NCI-H345 treated with DMSO at 0.1 percent for 48 hours (cell line): ENCODE results near the gene LTK.
"Not testable (repeated sequence)": the region's sequence is repeated elsewhere in the genome, so short reads cannot be mapped to it uniquely, and the experiment has no call there.

Source experiments
- DNase-seq: peaks from one replicate; lab custom pipeline; 2025; ENCODE audit not compliant: unreplicated experiment; lab: John Stamatoyannopoulos, UW

The LTK gene

GRCh38 chr15:41480396-41481140, 33.1 kb downstream of the LTK start:
- no peak for DNase-seq

GRCh38 chr15:41476416-41477048, 37.1 kb downstream of the LTK start:
- DNase-seq, result no peak

GRCh38 chr15:41474941-41475340, 38.7 kb downstream of the LTK start:
- no peak for DNase-seq

GRCh38 chr15:41474436-41474835, 39.2 kb downstream of the LTK start:
- no peak for DNase-seq

GRCh38 chr15:41473418-41473817, 40.2 kb downstream of the LTK start:
- DNase-seq, result no peak

- DNase-seq, result not testable (repeated sequence)
Observed at GRCh38 chr15:41469644-41470043, 44.0 kb downstream of the LTK start.

- no peak for DNase-seq
Observed at GRCh38 chr15:41466711-41467110, 46.9 kb downstream of the LTK start.

GRCh38 chr15:41465822-41466421, 47.7 kb downstream of the LTK start:
- DNase-seq, result no peak

- DNase-seq, result no peak
Observed at GRCh38 chr15:41464889-41465580, 48.6 kb downstream of the LTK start.

GRCh38 chr15:41462084-41462795, 51.4 kb downstream of the LTK start:
- no peak for DNase-seq
